Esophagus muscularis mucosa (tissue), 4 donors: Measurements from ENCODE around the gene PIGC. TPM values are rescaled to one million over a fixed set of nuclear protein-coding genes. Genes with fewer than 3 reads are reported as not detected.

Source experiments
- DNase-seq: peaks from one replicate; pipeline ENCODE4 v3.0.0-alpha.2; 2017; ENCODE audit errors: extremely low spot score
- H3K27ac ChIP-seq, 4 donors: fragments of 200-600 bp; sonication (generic); replicated peaks in 1 of 4; 1 replicate in 3 of 4; 2 replicates in 1 of 4; pipeline ENCODE4 v1.5.1; 2016 to 2019; ENCODE audit warnings: mild to moderate bottlenecking in 1 of 4
- H3K27me3 ChIP-seq, 4 donors: fragments of 200-600 bp; sonication (generic); one replicate each; pipeline versions ENCODE4 v1.5.1 to v1.6.0; 2016 to 2019
- H3K36me3 ChIP-seq, 4 donors: fragments of 200-600 bp; sonication (generic); one replicate each; pipeline ENCODE4 v1.5.1; 2016 to 2019
- H3K4me1 ChIP-seq, 4 donors: fragments of 200-600 bp; sonication (generic); one replicate each; pipeline ENCODE4 v1.5.1; 2016 to 2019
- H3K4me3 ChIP-seq, 4 donors: fragments of 200-600 bp; sonication (generic); 1 replicate in 2 of 4; 2 replicates in 2 of 4; pipeline ENCODE4 v1.5.1; 2016 to 2019; ENCODE audit warnings: mild to moderate bottlenecking in 4 of 4, moderate library complexity in 1 of 4
- H3K9me3 ChIP-seq, 4 donors: fragments of 200-600 bp; sonication (generic); 1 replicate in 3 of 4; 2 replicates in 1 of 4; pipeline ENCODE4 v1.5.1; 2016 to 2019
- CTCF ChIP-seq, 3 experiments: fragments of 200-600 bp in 2 of 3; fragments of 450-650 bp in 1 of 3; sonication (generic) in 2 of 3; IDR thresholded peaks; one replicate each; pipeline ENCODE4 v1.5.1; 2017 to 2019; ENCODE audit warnings: antibody characterized with exemption in 3 of 3, mild to moderate bottlenecking in 2 of 3, moderate library complexity in 1 of 3
- EP300 ChIP-seq: sonication (generic); formaldehyde crosslinking; IDR thresholded peaks from one replicate; pipeline ENCODE4 v1.6.1; 2017; ENCODE audit warnings: antibody characterized with exemption
- POLR2A ChIP-seq: fragments of 450-650 bp; IDR thresholded peaks from one replicate; pipeline ENCODE4 v1.6.1; 2017; ENCODE audit warnings: antibody characterized with exemption, moderate library complexity, mild to moderate bottlenecking, low read depth
- POLR2AphosphoS5 ChIP-seq, 2 donors: sonication (generic); formaldehyde crosslinking; IDR thresholded peaks; one replicate each; pipeline ENCODE4 v1.6.1; 2017; ENCODE audit warnings: antibody characterized with exemption in 2 of 2
- WGBS: methylation state at CpG from one replicate; pipeline ENCODE4 v1.1.5; 2018; 5-methylcytosine and 5-hydroxymethylcytosine counted together
- intact Hi-C: fragments of 100-400 bp; cut with DNase I; formaldehyde crosslinking; loops from one replicate; pipeline ENCODE4 v1.15.1; 2023
- total RNA-seq, 4 donors: library from RNA; depleted of rRNA; stranded (reverse); fragments of >200 nt; gene quantifications; one replicate each; pipeline versions ENCODE4 v1.1.0 to v1.2.1, GENCODE V29; 2016

PIGC gene
- total RNA-seq, 4 donors from 2014 or later: 18.9 to 25.7 (median 20.9) TPM

GRCh38 chr1:172452536-172453152 lies 8.8 kb upstream of the PIGC start:
- H3K4me3 ChIP-seq: no peak overlapping the region
- H3K9me3 ChIP-seq: no peaks in the 10 kb centered on the region
- 89% methylated on average over 7 of the region's 7 CpGs for WGBS
- H3K27ac ChIP-seq: no peak overlapping the region
- H3K4me1 ChIP-seq: peaks cover 0 to 10% (median 8%) of the 10 kb centered on the region in 4 donors
- no peaks in the 10 kb centered on the region for H3K36me3 ChIP-seq
- no peaks in the 10 kb centered on the region for H3K27me3 ChIP-seq
- no peak for DNase-seq
- TF ChIP-seq POLR2AphosphoS5 (IDR thresholded peaks at IDR 0.05): no peak
- TF ChIP-seq CTCF (IDR thresholded peaks at IDR 0.05): no peak
- no peak for TF ChIP-seq EP300
- no peak for TF ChIP-seq POLR2A
- intact Hi-C loops: loop anchor here (10.0 kb wide), 1 partner anchor 252 kb away; no protein-coding TSS in a partner anchor

- intact Hi-C loops: loop anchor here (10.0 kb wide), 1 partner anchor 254 kb away; no protein-coding TSS in a partner anchor
- no peak for DNase-seq
- peaks cover 0 to 10% (median 8%) of the 10 kb centered on the region in 4 donors for H3K4me1 ChIP-seq
- WGBS: 81% methylated on average over 2 of the region's 2 CpGs
- no peak overlapping the region for H3K4me3 ChIP-seq
- no peaks in the 10 kb centered on the region for H3K27me3 ChIP-seq
- no peak overlapping the region for H3K27ac ChIP-seq
- no peaks in the 10 kb centered on the region for H3K9me3 ChIP-seq
- TF ChIP-seq POLR2A: no peak
- no peak for TF ChIP-seq POLR2AphosphoS5 (IDR thresholded peaks at IDR 0.05)
- no peak for TF ChIP-seq CTCF (IDR thresholded peaks at IDR 0.05)
- TF ChIP-seq EP300: no peak
- H3K36me3 ChIP-seq: no peaks in the 10 kb centered on the region
These were observed 7.2 kb upstream of the PIGC start for GRCh38 chr1:172451002-172451443.

- peak overlapping the region in 2 of 4 donors; percentile 11 to 26 for H3K4me3 ChIP-seq
- H3K27ac ChIP-seq: no peak overlapping the region
- TF ChIP-seq CTCF (IDR thresholded peaks at IDR 0.05) (no peak), POLR2AphosphoS5 (IDR thresholded peaks at IDR 0.05) (no peak), EP300 (no peak), POLR2A (no peak)
- DNase-seq: no peak
- intact Hi-C loops: loop anchor here (10.0 kb wide), 1 partner anchor 254 kb away; no protein-coding TSS in a partner anchor
- no peaks in the 10 kb centered on the region for H3K9me3 ChIP-seq
- H3K27me3 ChIP-seq: no peaks in the 10 kb centered on the region
- WGBS: 63% methylated on average over 7 of the region's 7 CpGs
- no peaks in the 10 kb centered on the region for H3K36me3 ChIP-seq
- peaks cover 0 to 10% (median 8%) of the 10 kb centered on the region in 4 donors for H3K4me1 ChIP-seq
These were observed 6.6 kb upstream of the PIGC start for GRCh38 chr1:172450524-172450885.

GRCh38 chr1:172449585-172450523 lies 6.0 kb upstream of the PIGC start:
- TF ChIP-seq CTCF (IDR thresholded peaks at IDR 0.05): peak; percentile 84 to 97 (median 88)
- TF ChIP-seq POLR2A: no peak
- no peak for TF ChIP-seq EP300
- peak in 1 of 2 donors; percentile 11 for TF ChIP-seq POLR2AphosphoS5 (IDR thresholded peaks at IDR 0.05)
- no peak for DNase-seq
- Histone ChIP-seq H3K4me1 (peaks cover 0 to 10% (median 8%) of the 10 kb centered on the region in 4 donors), H3K9me3 (no peaks in the 10 kb centered on the region), H3K36me3 (no peaks in the 10 kb centered on the region), H3K27me3 (no peaks in the 10 kb centered on the region), H3K27ac (no peak overlapping the region), H3K4me3 (peak overlapping the region in 3 of 4 donors; percentile 11 to 26 (median 19))
- 52% methylated on average over 15 of the region's 18 CpGs for WGBS
- intact Hi-C loops: loop anchor here (10.0 kb wide), 1 partner anchor 255 kb away; no protein-coding TSS in a partner anchor
